ENCODE measurements around the gene GNPDA2. TPM values are rescaled to one million over a fixed set of nuclear protein-coding genes. Genes with fewer than 3 reads are reported as not detected.

Gene GNPDA2
- polyA plus RNA-seq, 6 donors from 2014 or later: 17.8 to 39.0 (median 30.2) TPM

DNA sequence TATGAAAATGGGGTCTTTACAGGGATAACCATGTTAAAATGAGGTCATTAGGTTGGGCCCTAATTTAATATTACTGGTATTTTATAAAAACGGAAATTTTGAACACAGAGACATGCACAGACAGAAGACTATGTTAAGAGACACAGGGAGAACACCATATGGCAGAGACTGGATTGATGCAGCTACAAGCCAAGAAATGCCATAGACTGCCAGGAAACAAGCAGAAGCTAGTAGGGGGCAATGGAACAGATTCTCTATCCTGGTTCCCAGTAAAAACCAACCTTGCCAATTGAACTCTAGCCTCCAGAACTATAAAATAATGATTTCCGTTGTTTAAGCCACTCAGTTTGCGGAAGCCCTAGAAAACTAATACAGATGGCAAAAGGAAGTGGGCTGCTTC, 54.7 kb downstream of the GNPDA2 start:
- H3K9me3 Mint-ChIP-seq: no peaks in the 10 kb centered on the region
- peaks cover 0 to under 1% (median 0%) of the 10 kb centered on the region in 3 donors for H3K4me1 Mint-ChIP-seq
- ATAC-seq (ENCODE audit: low read depth in 2 of 2) (no peak), DNase-seq (no peak)
- peaks cover 20 to 30% (median 23%) of the 10 kb centered on the region in 3 donors for H3K27me3 Mint-ChIP-seq
- no peaks in the 10 kb centered on the region for H3K36me3 Mint-ChIP-seq
- H3K4me3 Mint-ChIP-seq: peak overlapping the region in 1 of 8 donors; percentile 0
- H3K27ac Mint-ChIP-seq: no peak overlapping the region

DNA sequence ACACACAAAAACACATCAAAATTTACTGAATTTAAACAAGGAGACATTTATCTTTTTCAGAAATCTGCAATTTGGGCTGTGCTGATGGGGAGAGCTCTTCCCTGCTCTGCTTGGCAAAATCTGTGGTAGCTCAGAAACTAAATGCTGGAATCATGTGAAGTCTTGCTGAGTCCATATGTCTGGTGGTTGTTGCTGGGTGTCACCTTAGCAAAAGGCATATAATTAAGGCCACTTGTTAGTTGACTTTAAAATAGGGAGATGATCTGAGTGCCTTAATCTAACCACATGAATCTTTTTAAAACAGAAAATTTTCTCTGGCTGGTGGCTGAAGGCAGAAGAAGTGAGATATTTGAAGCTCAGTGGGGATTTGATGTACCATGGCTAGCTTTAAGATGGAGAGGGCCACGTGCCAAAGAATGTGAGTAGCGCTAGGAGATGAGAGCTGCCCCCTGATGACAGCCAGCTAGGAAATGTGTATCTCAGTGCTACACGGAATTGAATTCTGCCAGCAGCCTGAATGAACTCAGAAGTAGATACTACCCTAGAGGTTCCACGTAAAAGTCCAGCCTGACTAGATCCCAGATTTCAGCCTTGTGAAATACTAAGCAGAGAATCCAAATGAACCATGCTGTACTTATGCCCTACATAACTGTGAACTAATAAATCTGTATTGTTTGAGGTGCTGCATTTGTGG, 55.7 kb downstream of the GNPDA2 start:
- H3K4me1 Mint-ChIP-seq: no peaks in the 10 kb centered on the region
- H3K27ac Mint-ChIP-seq: no peak overlapping the region

DNA sequence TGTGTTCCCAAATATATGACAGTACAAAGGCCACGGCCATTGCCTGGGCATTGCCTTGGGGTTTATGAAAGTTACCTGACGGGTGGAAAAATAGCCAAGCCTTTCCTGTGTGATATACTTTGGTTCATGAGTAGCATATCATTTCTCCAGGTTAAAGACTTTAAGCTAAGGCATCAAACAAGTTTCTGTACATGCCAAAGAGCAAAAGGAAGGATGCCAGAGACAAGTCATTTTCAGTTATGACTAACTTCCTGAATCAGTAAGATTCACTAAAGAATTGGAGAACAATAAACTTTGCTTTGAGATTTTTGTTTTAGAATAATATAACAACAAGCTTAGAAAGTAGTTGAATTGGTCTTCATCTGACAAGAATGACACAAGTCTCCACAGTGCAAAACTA, 57.8 kb downstream of the GNPDA2 start:
- no peaks in the 10 kb centered on the region for H3K9me3 Mint-ChIP-seq
- H3K36me3 Mint-ChIP-seq: no peaks in the 10 kb centered on the region
- DNase-seq: no peak
- H3K4me3 Mint-ChIP-seq: no peak overlapping the region
- no peaks in the 10 kb centered on the region for H3K4me1 Mint-ChIP-seq
- H3K27me3 Mint-ChIP-seq: peaks cover 20 to 30% (median 26%) of the 10 kb centered on the region in 3 donors
- no peak for ATAC-seq (ENCODE audit: low read depth in 2 of 2)
- no peak overlapping the region for H3K27ac Mint-ChIP-seq

More for the DNA sequence above, 55.7 kb downstream of the GNPDA2 start:
- DNase-seq (no peak), ATAC-seq (ENCODE audit: low read depth in 2 of 2) (no peak)
- Mint-ChIP-seq H3K36me3 (no peaks in the 10 kb centered on the region), H3K4me3 (no peak overlapping the region), H3K27me3 (peaks cover 20 to 30% (median 26%) of the 10 kb centered on the region in 3 donors), H3K9me3 (no peaks in the 10 kb centered on the region)

DNA sequence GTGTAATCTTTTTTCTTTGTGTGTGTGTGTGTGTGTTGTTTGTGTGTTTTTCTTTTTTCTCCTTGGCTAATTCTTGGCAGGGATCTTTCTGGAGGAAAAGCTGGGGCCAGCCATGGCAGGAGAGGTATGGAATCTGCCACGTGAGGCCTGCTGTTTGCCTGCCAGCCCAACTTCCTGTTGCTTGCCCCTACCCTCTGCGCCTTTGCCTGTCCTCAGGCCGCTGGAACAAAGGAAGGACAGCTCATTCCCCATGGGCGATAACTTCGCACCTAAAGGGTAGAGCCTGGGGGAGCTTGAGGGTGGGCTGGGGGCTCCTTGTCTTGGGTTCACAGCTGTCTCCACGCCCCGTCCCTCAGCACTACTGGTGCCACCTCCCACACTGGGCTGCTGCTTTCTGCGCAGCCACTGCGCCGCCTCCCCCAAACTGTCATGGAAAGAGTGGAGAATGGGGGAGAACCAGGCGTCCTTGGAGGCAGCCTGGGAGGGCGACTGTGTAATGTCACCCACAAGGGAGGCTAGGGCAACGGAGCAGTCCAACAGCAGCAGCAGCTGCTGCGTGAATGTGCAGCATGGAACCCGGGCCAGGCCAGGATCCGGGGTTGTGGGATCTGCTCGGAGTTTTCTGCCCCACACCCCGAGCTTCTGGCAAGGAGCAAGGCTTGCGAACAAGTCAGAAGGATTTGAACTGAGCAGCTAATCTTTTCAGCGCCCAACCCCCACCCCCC, 62.7 kb downstream of the GNPDA2 start:
- peaks cover 8 to 25% (median 10%) of the 10 kb centered on the region in 3 donors for H3K27me3 Mint-ChIP-seq
- H3K27ac Mint-ChIP-seq: no peak overlapping the region
- H3K36me3 Mint-ChIP-seq: no peaks in the 10 kb centered on the region
- no peaks in the 10 kb centered on the region for H3K9me3 Mint-ChIP-seq
- H3K4me1 Mint-ChIP-seq: no peaks in the 10 kb centered on the region
- ATAC-seq (ENCODE audit: low read depth in 2 of 2) (no peak), DNase-seq (no peak)
- H3K4me3 Mint-ChIP-seq: no peak overlapping the region

DNA sequence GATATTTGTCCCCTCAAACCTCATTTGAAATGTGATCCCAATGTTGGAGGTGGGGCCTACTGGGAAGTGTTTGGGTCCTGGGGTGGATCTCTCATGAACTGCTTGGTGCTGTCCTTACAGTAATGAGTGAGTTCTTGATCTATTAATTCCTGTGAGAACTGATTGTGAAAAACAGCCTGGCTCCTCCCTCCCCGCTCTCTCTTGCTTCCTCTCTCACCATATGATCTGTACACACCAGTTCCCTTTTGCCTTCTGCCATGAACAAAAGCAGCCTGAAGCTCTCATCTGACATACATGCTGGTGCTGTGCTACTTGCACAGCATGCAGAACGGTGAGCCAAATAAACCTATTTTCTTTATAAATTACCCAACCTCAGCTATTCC, 63.7 kb downstream of the GNPDA2 start:
- H3K9me3 Mint-ChIP-seq: no peaks in the 10 kb centered on the region
- H3K4me3 Mint-ChIP-seq: no peak overlapping the region
- no peaks in the 10 kb centered on the region for H3K36me3 Mint-ChIP-seq
- H3K4me1 Mint-ChIP-seq: no peaks in the 10 kb centered on the region
- H3K27ac Mint-ChIP-seq: peak overlapping the region in 1 of 6 donors; percentile 2
- ATAC-seq (ENCODE audit: low read depth in 2 of 2) (no peak), DNase-seq (no peak)
- peaks cover 7 to 27% (median 11%) of the 10 kb centered on the region in 3 donors for H3K27me3 Mint-ChIP-seq

DNA sequence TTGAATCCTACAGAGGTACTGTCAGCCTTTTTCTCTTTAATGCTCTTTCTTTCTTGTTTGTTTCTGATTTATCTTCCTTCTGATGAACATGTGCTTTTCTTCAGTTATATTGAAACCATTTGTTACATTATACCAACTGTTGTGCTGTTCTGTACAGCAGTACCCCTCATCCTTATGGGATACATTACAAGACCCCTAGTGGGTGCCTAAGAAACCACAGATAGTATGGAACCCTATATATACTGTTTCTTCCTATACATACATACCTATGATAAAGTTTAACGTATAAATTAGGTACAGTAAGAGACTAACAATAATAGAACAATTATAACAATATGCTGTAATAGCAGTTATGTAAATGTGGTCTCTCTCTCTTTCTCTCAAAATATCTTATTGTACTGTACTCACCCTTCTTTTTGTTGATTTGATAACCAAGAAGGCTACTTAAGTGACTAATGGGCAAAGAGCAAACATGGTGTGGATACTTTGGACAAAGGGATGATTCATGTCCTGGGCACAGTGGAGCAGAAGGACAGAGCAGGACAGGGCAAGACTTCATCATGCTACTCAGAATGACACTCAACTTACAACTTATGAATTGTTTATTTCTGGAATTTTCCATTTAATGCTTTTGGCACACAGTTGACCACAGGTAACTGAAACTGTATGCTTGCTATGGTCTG, 64.3 kb downstream of the GNPDA2 start:
- H3K4me1 Mint-ChIP-seq: no peaks in the 10 kb centered on the region
- DNase-seq (no peak), ATAC-seq (ENCODE audit: low read depth in 2 of 2) (no peak)
- H3K36me3 Mint-ChIP-seq: no peaks in the 10 kb centered on the region
- H3K4me3 Mint-ChIP-seq: no peak overlapping the region
- H3K27ac Mint-ChIP-seq: peak overlapping the region in 1 of 6 donors; percentile 1
- peaks cover 10 to 22% (median 10%) of the 10 kb centered on the region in 3 donors for H3K27me3 Mint-ChIP-seq
- no peaks in the 10 kb centered on the region for H3K9me3 Mint-ChIP-seq

DNA sequence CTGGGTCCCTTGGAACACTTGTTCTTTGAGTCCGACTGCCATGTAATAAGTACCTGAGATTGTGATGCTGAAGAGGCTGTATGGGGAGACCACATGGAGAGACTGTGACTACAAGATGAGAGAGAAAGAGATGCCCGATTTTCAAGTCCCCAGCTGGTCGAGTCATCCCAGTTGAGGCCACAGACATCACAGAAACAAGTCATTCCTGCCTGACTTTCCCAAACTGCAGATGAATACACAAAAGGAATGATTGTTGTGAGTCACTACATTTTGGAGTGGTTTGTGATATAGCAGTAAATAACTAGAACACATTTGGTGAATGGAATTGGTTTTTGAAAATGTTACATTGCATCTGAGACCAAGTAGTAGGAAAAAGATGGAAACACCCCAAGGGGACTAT, 66.0 kb downstream of the GNPDA2 start:
- Mint-ChIP-seq H3K36me3 (no peaks in the 10 kb centered on the region), H3K27me3 (peaks cover 9 to 22% (median 10%) of the 10 kb centered on the region in 3 donors), H3K27ac (peak overlapping the region in 1 of 6 donors; percentile 45), H3K4me1 (no peaks in the 10 kb centered on the region), H3K9me3 (no peaks in the 10 kb centered on the region), H3K4me3 (no peak overlapping the region)
- no peak for ATAC-seq (ENCODE audit: low read depth in 2 of 2)
- no peak for DNase-seq

DNA sequence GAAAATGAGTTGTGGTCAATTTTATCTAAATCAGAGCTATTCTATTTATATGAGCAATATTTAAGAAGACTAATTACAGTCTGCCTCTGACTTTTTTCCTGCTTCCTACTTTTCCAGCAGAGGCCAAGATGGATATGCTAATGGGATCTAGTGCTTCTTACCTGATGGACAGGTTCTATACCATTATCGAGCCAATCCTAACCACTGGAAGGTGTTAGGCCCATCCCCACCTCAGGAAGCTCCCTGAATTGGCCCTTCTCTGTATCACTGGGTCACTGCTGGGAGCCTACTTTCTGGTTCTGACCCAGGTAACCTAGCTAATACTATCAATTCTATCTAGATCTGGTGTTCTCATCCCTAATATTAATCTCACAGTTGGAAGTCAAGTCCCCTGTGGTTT, 74.4 kb downstream of the GNPDA2 start:
- peaks cover 15 to 30% (median 16%) of the 10 kb centered on the region in 3 donors for H3K27me3 Mint-ChIP-seq
- H3K4me1 Mint-ChIP-seq: no peaks in the 10 kb centered on the region
- ATAC-seq (ENCODE audit: low read depth in 2 of 2): no peak
- no peak overlapping the region for H3K27ac Mint-ChIP-seq
- H3K9me3 Mint-ChIP-seq: no peaks in the 10 kb centered on the region
- DNase-seq: no peak
- no peaks in the 10 kb centered on the region for H3K36me3 Mint-ChIP-seq
- no peak overlapping the region for H3K4me3 Mint-ChIP-seq

Other genes with a start within 250 kb of the GNPDA2 start
- gene YIPF7, start 74.9 kb downstream of the GNPDA2 start, polyA plus RNA-seq (ENCODE audit: low read depth in 6 of 6): not detected
- gene GUF1, start 48.1 kb downstream of the GNPDA2 start, polyA plus RNA-seq (ENCODE audit: low read depth in 6 of 6): 10 to 100 TPM in 5 of 6 donors, 1 to 10 TPM in 1; 6.6 to 19.6 (median 14.4) TPM